AG20443 (cell line): ENCODE data around the gene ABITRAM.
"Not testable (repeated sequence)": the region's sequence is repeated elsewhere in the genome, so short reads cannot be mapped to it uniquely, and the experiment has no call there.

Source experiments
- DNase-seq: peaks from one replicate; pipeline ENCODE4 v3.0.0; 2012; ENCODE audit warnings: low spot score, mixed read lengths

Gene ABITRAM

DNA sequence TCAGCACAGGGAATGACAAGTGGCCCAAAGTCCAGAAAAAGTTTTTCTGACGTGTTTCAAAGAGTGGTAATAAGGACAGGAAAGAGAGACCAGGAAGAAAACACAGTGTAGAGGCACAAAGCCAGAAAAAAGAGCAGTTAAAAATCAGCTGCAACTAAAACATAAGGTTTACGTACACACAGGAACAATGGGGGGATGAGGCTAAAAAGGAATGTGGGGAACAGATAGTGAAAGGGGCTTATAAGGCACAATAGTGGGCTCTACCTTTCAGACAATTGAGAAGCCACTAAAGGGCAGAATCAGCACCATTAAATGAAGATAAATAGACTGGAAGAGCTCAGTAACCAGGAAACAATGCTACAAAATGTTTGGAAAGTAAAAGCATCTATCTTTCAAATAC lies 5.8 kb upstream of the ABITRAM start:
- DNase-seq = no peak

DNA sequence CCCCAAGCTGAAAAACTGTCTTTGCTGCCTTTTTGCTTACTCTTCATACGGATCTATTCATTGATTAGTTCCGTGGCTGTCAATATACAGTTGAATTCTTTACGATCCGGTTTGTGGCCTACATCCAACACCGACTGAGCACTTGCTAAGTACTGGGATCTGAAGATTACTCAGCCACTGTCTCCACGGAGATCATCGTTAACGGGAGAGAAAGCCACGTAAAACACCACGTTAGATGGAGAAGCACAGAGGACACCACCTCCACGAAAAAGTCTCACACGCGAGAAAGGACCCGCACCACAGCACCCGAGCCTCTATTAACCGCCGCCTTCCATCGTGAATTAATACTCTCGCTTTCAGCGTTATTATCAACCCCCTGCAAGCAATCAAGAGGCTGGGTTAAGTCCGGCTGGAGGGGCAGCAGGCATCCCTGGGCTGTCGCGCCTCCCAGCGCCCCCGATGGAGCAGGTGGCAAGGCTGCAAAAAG lies 926 bp upstream of the ABITRAM start:
- DNase-seq = no peak

DNA sequence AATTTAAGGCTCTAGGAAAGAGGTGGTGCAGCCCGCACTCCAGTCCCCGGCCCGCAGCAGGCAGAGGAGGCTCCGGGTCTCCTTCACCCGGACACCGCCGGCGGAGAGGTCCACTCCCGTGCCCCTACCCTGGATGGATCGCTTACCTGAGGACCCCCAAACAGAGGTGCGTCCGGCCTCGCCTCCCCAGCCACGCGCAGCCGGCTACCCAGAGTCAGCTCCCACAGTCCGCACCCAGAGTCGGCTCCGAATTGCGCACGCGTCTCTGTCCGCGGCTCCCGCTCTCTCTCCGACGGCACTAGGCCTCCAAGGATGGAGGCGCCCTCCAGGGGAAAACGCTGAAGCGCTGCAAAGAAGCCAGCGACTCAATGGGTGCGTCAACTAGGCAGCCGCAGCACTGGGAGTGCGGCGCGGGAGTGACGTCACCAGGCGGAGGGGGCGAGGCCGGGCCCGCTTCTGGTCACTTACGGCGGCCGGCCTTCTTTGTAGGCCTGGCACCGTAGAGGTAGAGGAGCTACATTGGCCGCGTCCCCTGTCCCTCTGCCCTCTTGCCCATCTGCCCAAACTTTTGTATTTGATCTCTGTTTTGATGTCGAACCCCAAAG lies 380 bp upstream of the ABITRAM start, which contains the start of gene ELP1:
Gene ELP1, minus strand, starts transcription at position 407 of the 605 bp plus-strand sequence. CDS start 2,978 bp downstream, outside the sequence.
- DNase-seq = peak; percentile 97

DNA sequence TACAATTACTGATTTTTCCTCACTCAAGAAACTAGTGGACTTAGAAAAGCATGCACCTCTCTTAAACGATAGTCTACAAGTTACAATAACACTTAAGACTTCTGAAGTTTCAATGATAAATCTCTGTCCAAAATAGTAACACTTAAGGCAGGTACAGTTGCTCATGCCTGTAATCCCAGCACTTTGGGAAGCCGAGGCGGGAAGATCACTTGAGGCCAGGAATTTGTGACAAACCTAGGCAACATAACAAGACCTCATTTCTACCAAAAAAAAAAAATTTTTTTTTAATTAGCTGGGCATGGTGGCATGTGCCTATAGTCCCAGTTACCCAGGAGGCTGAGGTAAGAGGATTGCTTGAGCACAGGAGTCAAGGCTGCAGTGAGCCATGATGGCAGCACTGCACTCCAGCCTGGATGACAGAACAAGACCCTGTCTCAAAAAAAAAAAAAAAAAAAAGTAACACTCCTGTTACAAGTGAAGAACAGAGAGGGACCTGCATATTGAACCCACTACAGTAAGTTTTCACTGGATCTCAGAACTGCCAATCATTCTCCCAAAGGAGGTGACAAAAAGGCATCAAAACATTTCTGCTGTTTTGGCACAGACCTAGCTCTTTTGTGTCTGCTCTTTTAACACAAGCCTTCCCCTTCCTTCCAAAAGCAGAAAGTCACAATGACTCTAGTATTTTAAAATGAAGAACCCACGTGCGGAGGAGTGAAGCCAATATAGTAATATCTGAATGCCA lies 3.5 kb downstream of the ABITRAM start:
- no peak for DNase-seq

DNA sequence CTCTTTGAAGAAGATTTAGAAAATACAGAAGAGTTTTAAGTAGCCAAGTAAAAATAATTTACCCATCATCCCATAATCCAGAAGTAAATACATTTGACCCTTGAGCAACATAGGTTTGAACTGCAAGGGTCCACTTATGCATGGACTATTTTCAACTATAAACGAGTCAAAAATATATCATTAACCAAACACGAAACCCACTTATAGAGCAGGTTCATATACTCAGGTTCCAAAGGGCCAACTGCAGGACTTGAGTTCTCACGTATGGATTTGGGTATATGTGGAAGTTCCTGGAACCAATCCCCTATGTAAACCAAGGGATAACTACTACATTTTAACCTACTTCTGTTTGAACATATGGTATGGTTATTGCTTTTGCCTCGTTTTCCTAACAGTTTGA lies 5.8 kb downstream of the ABITRAM start:
- no peak for DNase-seq

DNA sequence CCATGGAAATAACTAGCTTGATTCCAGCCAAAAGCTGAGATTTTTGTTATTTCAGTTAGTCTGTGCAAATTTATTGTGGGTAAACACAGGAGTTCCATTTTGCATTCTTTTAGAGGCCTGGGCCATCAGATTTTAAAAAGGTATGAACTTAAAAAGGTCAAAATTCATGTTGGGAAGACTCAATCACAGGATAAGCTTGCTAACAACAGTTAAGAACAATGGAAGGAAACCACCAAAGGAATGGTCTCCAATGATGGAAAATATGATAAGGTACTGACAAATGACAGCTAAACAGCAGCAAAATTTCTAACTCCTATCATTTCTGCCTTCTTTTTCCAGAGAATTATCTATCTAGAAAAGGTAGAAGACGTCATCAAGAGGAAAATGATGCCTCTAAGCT lies 16.0 kb downstream of the ABITRAM start:
- DNase-seq = no peak

DNA sequence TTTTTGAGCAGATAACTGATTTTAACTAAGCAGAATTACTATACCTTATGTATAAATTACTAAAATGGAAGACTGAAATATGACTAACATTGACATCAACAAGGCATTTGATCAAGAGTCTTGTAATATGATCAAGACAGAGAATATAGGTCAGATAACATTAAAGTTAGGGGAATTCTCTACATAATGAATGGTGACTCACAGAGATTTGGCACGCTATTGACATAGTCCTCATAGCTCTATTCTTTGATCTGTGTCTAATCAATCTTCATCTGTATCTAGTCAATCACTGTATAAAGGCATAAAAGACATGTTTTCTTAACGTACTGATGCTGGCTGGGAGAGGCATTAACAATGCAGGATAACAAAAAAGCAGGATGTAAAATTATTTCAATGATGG lies 17.4 kb downstream of the ABITRAM start:
- DNase-seq = no peak

DNA sequence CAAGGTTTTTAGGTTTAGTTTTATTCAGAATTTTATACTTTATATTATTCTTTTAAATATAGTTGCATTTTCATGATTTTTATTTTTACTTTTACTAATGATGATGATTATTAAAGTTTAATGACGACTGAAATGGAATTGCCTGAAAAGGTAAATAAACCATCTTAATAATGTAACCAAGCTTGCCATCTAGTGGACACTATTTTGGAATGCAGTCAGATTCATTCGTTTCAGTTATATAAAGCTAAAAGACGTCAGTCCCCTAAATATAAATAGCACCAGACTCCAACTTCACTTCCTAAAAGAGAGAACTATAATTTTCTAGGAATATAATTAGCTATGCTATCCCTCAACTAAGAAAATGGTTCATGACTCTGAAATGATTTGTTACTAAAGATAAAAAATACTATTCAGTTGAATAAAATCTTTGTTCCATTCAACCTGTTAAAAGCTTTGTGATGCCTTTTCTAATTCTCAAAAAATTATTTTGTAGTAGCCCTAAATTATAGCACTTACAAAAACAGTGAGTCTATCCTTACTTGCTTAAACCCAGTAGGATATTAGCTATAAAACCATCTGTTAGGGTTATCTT lies 19.9 kb downstream of the ABITRAM start:
- peak; percentile 53 for DNase-seq

DNA sequence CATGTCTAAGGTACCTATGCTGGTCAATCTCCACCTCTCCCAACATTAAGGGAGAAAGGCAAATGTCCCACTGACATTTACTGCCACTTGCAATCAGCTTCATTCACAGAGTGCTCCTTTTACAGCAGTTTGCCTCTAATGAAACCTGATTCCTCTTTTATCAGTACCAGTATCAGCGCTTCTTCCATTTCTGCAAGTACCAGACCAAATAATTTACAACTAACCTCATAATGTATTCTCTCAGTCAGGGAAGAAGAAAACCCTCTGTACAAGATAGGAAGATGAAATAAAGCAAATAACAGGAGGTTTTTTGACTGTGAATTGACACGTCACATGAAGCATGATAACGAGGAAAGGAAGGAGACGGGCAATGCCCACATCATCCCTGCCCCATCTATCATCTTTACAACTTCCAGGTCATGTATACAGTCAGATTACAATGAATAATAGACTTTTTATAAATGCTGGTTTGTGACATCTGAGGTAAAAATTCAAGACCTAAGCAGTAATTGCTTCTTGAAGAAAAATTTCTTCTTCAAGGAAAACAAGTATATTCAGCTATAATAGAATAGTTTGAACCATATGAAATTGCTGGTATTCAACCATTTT lies 21.9 kb downstream of the ABITRAM start:
- no peak for DNase-seq

DNA sequence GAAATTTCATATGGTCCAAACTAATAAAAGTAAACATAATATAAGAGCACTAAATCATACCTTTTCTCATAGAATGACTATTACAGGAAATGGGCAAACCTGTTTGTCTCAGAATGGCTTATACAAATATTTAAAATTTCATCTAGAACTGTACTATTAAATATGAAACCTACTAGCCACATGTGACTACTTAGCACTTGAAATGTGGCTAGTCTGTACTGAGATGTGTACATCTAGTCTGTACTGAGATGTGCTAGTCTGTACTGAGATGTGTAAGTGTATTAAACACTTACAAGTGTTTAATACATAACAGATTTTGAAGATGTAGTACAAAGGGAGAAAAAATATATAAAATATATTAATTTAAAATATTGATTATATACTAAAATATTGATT lies 22.4 kb downstream of the ABITRAM start:
- no peak for DNase-seq

DNA sequence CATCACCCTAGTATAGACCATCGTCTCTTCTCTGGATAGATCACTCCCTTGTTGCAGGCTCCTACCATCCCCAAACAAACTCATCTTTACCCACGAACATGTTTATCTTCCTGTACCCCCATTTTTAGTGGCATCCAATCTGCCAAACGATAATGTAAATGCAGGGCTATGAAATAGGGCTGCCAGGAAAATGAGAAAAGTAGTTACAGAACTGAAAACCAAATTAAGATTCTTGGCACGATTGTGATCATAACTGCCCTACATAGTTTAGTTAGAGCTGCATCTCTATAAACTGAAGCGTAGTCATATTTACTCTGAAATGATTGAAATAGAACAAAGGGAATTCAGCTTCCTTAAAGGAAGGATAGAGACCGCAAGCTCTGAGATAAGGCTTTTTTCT lies 26.1 kb downstream of the ABITRAM start:
- no peak for DNase-seq

DNA sequence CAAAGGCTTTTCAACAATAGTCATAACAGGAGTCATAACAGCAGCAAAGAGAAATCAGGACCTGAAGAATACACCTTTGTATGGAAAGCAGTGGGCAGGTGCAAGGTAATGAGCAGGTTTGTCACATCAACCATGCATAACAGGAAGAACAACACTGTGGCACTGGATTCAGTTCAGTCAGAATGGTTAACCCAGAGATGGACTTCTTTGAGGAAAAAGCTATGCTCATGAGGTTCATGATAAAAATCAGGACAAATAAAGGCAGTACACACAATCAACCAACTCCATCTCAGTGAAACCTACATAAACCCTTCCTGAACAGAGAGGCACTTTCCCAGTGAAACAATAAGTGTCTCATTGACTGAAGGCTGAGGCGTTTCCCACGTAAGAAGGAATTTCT lies 27.0 kb downstream of the ABITRAM start:
- no peak for DNase-seq

DNA sequence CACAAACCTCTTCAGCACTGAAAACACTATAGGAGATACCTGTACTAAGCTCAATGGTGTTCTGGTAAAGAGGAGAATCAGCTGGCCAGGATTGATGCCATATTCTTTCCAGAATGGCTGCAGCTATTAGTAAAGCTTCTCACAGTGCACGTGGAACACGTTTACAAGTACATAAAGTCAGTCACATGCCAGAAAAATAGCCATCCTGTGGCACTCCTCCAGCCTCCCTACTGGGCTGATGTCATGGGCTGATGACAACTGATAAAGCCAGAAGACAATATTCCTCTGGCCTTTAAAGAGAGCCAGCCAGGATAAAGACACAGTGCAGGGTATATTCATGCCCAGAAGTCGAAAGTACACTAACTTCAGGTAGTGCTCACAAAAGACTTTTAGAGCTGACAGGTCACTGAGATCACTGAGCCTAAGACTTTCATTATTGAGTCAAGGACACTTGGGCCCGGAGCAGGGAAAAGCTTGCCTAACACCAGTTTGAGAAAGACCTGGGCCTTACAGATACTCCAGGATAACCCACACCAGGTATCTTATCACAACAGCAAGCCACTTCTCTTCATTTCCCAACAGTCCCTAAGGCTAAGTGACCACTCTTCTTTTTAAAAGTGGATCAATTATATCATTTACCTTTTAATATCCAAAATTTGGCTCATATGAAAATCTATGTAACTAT lies 29.4 kb downstream of the ABITRAM start:
- DNase-seq = peak; percentile 8

DNA sequence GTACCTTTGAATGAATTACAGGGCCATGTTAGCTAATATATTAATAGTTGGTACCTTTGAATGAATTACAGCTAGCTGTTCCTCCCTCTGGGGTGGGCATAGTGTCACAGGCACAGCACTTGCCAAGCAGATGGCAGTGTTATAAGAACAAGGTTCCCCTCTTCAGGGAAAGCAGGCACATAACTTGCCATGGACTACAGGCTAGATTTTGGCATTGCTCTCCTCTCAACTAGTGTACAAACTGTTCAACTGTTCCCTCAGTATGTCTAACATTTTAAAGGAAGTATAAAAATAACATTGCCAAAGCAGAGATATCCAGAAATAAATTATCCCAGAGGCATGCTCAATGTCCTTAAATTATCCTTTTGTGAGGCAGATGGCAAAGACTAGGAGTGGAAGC lies 33.7 kb downstream of the ABITRAM start:
- no peak for DNase-seq

DNA sequence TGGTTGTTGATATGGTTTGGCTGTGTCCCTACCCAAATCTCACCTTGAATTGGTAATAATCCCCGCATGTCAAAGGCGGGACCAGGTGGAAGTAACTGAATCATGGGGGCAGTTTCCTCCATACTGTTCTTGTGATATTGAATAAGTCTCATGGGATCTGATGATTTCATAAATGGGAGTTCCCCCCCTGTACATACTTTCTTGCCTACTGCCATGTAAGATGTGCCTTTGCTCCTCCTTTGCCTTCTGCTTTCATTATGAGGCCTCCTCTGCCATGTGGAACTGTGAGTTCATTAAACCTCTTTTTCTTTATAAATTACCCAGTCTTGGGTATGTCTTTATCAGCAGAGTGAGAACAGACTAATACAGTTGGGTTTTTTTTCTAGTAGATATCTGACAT lies 37.2 kb downstream of the ABITRAM start:
- DNase-seq = not testable (repeated sequence)

DNA sequence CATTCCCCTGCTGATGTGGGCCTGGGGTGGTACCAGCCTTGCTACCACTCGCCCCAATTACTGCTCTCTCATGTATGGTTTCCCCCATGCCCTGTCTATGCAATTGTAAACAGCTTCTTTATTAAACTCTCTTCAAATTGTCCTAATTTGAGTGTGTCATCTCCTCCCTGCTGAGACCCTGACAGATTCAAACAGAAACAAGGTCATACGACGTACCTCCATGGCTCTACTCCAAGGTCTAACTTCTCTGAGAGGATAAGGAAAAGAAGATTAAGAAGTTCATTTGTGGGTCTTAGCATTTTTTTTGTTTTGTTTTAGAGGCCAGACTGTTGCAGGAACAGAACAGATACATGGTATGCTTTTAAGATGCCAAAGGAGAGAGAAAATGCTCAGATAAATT lies 38.0 kb downstream of the ABITRAM start:
- no peak for DNase-seq

DNA sequence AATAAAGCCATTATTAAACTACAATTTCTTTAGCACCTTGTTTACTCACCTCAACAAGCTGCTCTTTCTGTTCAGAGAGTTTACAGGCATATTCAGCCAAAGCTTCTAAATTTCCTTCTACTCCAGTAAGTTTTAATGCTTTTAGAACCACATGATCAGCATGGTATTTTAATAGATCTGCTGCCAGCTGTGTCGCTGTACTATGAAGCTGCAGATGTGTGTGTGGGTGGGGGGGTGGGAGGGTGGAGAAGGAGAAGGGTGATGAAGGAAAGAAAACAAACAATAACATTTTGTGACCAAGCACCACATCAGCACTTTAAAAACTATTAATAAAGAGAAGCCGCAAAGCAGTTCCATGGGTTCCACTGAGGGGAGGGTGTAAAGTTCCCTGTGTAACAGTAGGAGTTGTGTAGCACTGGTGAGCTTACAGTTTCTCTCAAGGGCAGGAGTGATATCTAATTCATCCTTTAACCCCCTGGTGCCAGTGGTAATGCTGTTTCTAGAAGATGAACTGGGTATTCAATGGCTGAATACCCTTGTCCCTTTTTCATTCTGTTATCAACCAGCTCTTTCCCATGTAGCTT lies 38.5 kb downstream of the ABITRAM start:
- peak; percentile 21 for DNase-seq

DNA sequence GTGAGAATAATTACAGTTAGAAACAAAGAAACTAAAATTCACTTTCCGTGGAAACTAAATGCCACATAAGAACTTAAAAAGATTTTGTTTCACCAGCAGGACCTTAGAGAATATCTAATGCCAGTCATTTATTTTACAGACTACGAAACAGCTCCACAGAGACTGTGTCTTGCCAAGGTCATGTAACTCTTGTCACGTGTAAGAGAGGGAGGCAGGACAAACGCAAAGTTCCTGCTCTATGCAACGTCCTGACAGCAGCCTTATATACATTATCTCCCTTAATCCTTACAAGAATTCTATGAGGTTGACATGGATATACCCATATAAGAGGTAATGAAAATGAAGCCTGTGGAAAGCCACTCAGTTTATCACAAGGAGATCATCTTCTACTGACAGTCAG lies 39.7 kb downstream of the ABITRAM start:
- DNase-seq = no peak

DNA sequence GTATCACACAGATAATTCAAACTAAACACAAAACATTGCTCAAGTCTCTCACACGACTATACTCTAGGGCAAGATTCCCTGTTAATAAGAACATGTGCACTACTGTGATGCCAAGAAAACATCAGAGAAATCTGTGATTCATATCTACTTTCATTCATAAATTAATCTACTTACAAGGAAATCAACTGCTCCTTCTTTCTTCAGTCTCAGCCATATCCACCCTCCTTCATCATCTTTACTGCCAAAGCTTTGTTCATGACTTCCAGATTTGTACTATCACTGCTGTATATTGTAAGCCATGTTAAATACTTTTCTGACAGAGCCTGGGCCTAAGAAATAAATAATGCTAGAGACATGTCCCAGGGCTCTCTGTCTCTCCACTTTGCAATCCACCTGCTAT lies 44.0 kb downstream of the ABITRAM start:
- no peak for DNase-seq

DNA sequence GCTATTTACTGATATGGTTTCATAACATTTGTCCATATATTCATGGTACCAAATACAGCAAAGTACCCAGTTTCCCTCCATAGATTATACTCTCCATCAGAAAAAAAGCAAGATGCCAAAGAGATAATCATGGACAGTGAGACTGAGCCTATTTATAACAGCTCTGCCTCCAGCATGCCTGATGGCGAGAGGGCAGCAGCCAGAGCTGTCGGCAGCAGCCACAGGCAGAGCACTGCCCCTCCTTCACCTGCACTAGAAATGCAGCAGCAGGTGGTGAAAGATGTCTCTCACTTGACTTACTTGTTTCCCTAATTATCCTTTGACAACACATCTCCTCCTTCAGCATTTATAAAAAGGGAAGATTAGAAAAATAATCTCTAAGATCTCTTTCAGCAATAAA lies 46.7 kb downstream of the ABITRAM start:
- DNase-seq = no peak

DNA sequence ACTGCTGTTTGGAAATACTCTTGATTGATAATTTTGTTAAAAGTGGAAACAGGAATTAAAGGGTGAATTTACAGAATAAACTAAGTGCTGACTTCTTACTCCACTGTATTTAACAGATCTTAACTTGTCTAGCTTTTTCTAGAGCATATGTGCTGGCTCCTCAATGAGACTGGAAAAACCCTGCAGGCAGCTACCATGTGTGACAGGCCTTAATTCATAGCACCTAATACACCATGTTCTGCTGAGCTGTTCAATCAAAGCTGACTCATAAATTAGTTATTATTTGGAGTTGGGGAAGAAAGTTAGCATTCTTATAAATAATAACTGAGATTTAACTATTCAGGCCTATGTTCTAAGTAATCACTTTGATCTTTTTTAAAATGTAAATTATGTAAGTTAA lies 49.7 kb downstream of the ABITRAM start:
- DNase-seq = no peak
